GM13977 (cell line): ENCODE results near the gene SSTR5.

Experiments
- DNase-seq: peaks from one replicate; pipeline ENCODE4 v3.0.0; 2012; ENCODE audit warnings: low spot score
- CTCF ChIP-seq: IDR thresholded peaks from 2 replicates; pipeline ENCODE4 v1.5.1; 2012; ENCODE audit warnings: mild to moderate bottlenecking, control low read depth; ENCODE audit not compliant: insufficient read depth; ENCODE audit errors: extremely low read depth, missing control alignments
- in situ Hi-C: fragments of 300-500 bp; cut with MboI; formaldehyde crosslinking; loops from one replicate; pipeline ENCODE4 v1.12.0; 2022; ENCODE audit warnings: low sequenced_read_pairs, low pct_unique_long_range_greater_than_20kb, mixed read lengths, inconsistent platforms; ENCODE audit not compliant: unreplicated experiment

Gene SSTR5

GRCh38 chr16:1097156-1097555 is 24.6 kb downstream of the SSTR5 start:
- in situ Hi-C loops = no loop called here
- no peak for DNase-seq
- no peak for TF ChIP-seq CTCF

- DNase-seq = no peak
- TF ChIP-seq CTCF = no peak
- in situ Hi-C loops = no loop called here
Observed at GRCh38 chr16:1097800-1098199, 25.3 kb downstream of the SSTR5 start.

GRCh38 chr16:1098266-1098991 is 25.9 kb downstream of the SSTR5 start:
- TF ChIP-seq CTCF = no peak
- DNase-seq = no peak
- in situ Hi-C loops = no loop called here

GRCh38 chr16:1099189-1100083 is 26.9 kb downstream of the SSTR5 start:
- no peak for DNase-seq
- in situ Hi-C loops = no loop called here
- no peak for TF ChIP-seq CTCF

GRCh38 chr16:1100084-1100800 is 27.7 kb downstream of the SSTR5 start:
- DNase-seq = no peak
- in situ Hi-C loops = no loop called here
- TF ChIP-seq CTCF = no peak

- no peak for TF ChIP-seq CTCF
- no peak for DNase-seq
- in situ Hi-C loops = no loop called here
Observed at GRCh38 chr16:1101133-1101532, 28.6 kb downstream of the SSTR5 start.
